HEK293 (cell line): ENCODE measurements around the gene CTPS1.

Experiments used
- FEZF1 ChIP-seq: fragments of 450-650 bp; formaldehyde crosslinking; IDR thresholded peaks from 2 replicates; pipeline ENCODE4 v1.5.1; 2016; ENCODE audit warnings: missing biosample characterization, missing genetic modification characterization
- GFI1B ChIP-seq: fragments of 450-650 bp; formaldehyde crosslinking; IDR thresholded peaks from 2 replicates; pipeline ENCODE4 v1.5.1; 2016; ENCODE audit warnings: missing biosample characterization, missing genetic modification characterization
- OSR2 ChIP-seq: fragments of 450-650 bp; formaldehyde crosslinking; IDR thresholded peaks from 2 replicates; pipeline ENCODE4 v1.5.1; 2016; ENCODE audit warnings: missing biosample characterization, missing genetic modification characterization
- SP2 ChIP-seq: fragments of 450-650 bp; formaldehyde crosslinking; IDR thresholded peaks from 2 replicates; pipeline ENCODE4 v1.5.1; 2016; ENCODE audit warnings: missing biosample characterization, missing genetic modification characterization
- SP7 ChIP-seq: fragments of 450-650 bp; formaldehyde crosslinking; IDR thresholded peaks from 2 replicates; pipeline ENCODE4 v1.5.1; 2016; ENCODE audit warnings: missing biosample characterization, missing genetic modification characterization
- TCF7L2 ChIP-seq: IDR thresholded peaks from 2 replicates; pipeline ENCODE4 v1.6.1; 2011; ENCODE audit warnings: low read depth, mild to moderate bottlenecking, inconsistent platforms, low read length, moderate library complexity, borderline replicate concordance
- ZBTB8A ChIP-seq: fragments of 450-650 bp; formaldehyde crosslinking; IDR thresholded peaks from 2 replicates; pipeline ENCODE4 v1.5.1; 2016; ENCODE audit warnings: missing biosample characterization, missing genetic modification characterization
- ZNF112 ChIP-seq: fragments of 450-650 bp; formaldehyde crosslinking; IDR thresholded peaks from 2 replicates; pipeline ENCODE4 v1.5.0; 2017; ENCODE audit warnings: missing biosample characterization, missing genetic modification characterization
- ZNF184 ChIP-seq: fragments of 450-650 bp; IDR thresholded peaks from 2 replicates; pipeline ENCODE4 v1.5.1; 2018; ENCODE audit warnings: missing biosample characterization, mild to moderate bottlenecking, missing genetic modification characterization
- ZNF239 ChIP-seq: fragments of 450-650 bp; formaldehyde crosslinking; IDR thresholded peaks from 2 replicates; pipeline ENCODE4 v1.5.1; 2016; ENCODE audit warnings: missing biosample characterization, missing genetic modification characterization
- ZNF404 ChIP-seq: fragments of 450-650 bp; formaldehyde crosslinking; IDR thresholded peaks from 2 replicates; pipeline ENCODE4 v1.5.1; 2017; ENCODE audit warnings: missing biosample characterization, missing genetic modification characterization
- ZNF558 ChIP-seq: fragments of 450-650 bp; formaldehyde crosslinking; IDR thresholded peaks from 2 replicates; pipeline ENCODE4 v1.5.1; 2016; ENCODE audit warnings: missing biosample characterization, missing genetic modification characterization
- ZNF561 ChIP-seq: fragments of 450-650 bp; IDR thresholded peaks from 2 replicates; pipeline ENCODE4 v1.5.1; 2018; ENCODE audit warnings: missing biosample characterization, missing genetic modification characterization, borderline replicate concordance
- ZNF623 ChIP-seq: fragments of 450-650 bp; formaldehyde crosslinking; IDR thresholded peaks from 2 replicates; pipeline ENCODE4 v1.5.1; 2016; ENCODE audit warnings: missing biosample characterization, missing genetic modification characterization
- ZNF843 ChIP-seq: fragments of 450-650 bp; formaldehyde crosslinking; IDR thresholded peaks from 2 replicates; pipeline ENCODE4 v1.5.1; 2016; ENCODE audit warnings: missing biosample characterization, missing genetic modification characterization
- TF ChIP-seq, protein P1 (sequence below): fragments of 450-650 bp; formaldehyde crosslinking; IDR thresholded peaks from 2 replicates; pipeline ENCODE4 v1.5.1; 2016; ENCODE audit warnings: missing biosample characterization, missing genetic modification characterization
- TF ChIP-seq, protein P2 (sequence below): fragments of 450-650 bp; formaldehyde crosslinking; IDR thresholded peaks from 2 replicates; pipeline ENCODE4 v1.5.1; 2016; ENCODE audit warnings: missing biosample characterization, missing genetic modification characterization
- TF ChIP-seq, protein P3 (sequence below): fragments of 450-650 bp; formaldehyde crosslinking; IDR thresholded peaks from 2 replicates; pipeline ENCODE4 v1.5.1; 2017; ENCODE audit warnings: missing biosample characterization, missing genetic modification characterization
- TF ChIP-seq, protein P4 (sequence below): fragments of 450-650 bp; formaldehyde crosslinking; IDR thresholded peaks from 2 replicates; pipeline ENCODE4 v1.5.1; 2016; ENCODE audit warnings: missing biosample characterization, missing genetic modification characterization
- TF ChIP-seq, protein P5 (sequence below): fragments of 450-650 bp; formaldehyde crosslinking; IDR thresholded peaks from 2 replicates; pipeline ENCODE4 v1.5.1; 2016; ENCODE audit warnings: missing biosample characterization, missing genetic modification characterization
- TF ChIP-seq, protein P6 (sequence below): fragments of 450-650 bp; formaldehyde crosslinking; IDR thresholded peaks from 2 replicates; pipeline ENCODE4 v1.5.1; 2016; ENCODE audit warnings: missing biosample characterization, missing genetic modification characterization
- TF ChIP-seq, protein P7 (sequence below): fragments of 450-650 bp; formaldehyde crosslinking; IDR thresholded peaks from 2 replicates; pipeline ENCODE4 v1.5.1; 2016; ENCODE audit warnings: missing biosample characterization, missing genetic modification characterization

CTPS1 gene

DNA sequence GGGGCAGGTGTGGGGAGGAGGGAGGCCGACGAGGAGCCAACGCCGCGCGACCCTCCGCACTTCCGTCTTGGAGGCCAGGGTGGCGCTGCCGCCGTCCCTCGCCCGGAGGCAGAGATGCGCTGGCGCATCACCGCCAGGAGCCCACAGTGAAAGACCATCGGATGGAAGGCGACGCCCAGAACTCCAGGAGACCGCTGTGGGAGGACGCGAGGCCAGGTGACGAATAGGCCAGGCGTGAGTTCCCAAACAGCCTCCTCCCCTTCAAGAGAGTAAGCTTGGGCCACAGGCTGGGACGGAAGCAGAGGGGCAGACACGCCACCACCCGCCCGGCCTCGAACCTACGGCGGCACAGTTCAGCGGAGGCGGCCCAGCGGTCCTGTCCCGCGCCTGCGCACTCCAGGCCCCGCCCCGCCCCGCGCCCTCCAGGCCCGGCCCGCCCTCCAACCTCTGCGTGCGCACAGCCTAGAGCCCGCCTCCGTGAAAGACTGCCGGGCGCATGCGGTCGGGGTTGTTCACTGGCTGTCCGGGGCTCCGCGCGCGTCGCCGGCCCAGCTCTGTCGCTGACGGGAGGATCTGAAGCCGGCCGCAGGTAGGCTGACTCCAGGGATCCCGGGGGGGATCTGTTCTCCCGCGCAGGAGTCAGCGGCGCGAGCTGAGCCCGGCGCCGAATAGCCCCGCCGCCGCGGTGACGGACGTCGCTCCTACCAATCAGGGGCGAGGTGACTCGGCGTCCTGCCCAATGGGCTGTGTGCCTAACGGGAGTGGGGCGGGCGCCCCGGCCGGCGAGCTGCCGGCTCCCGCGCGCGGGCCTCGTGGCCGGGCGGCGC is at the start of gene CTPS1 (continued):
- TF ChIP-seq, protein P1, sequence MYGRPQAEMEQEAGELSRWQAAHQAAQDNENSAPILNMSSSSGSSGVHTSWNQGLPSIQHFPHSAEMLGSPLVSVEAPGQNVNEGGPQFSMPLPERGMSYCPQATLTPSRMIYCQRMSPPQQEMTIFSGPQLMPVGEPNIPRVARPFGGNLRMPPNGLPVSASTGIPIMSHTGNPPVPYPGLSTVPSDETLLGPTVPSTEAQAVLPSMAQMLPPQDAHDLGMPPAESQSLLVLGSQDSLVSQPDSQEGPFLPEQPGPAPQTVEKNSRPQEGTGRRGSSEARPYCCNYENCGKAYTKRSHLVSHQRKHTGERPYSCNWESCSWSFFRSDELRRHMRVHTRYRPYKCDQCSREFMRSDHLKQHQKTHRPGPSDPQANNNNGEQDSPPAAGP (tag by site-specific recombination), result no peak; the same call in 1 of the 2 replicates
- TF ChIP-seq ZNF623 (tag by site-specific recombination) (no peak), SP2 (tag by site-specific recombination) (peak; percentile 87), ZBTB8A (tag by site-specific recombination) (peak; percentile 96), ZNF561 (tag by site-specific recombination) (peak; percentile 91), ZNF239 (tag by site-specific recombination) (no peak), ZNF184 (tag by site-specific recombination) (no peak), ZNF112 (tag by site-specific recombination) (no peak), SP7 (tag by site-specific recombination) (peak; percentile 84; the same call in 1 of the 2 replicates), OSR2 (tag by site-specific recombination) (no peak), GFI1B (tag by site-specific recombination) (no peak), ZNF843 (tag by site-specific recombination) (peak; percentile 78; the same call in 1 of the 2 replicates), TCF7L2 (no peak), ZNF558 (tag by site-specific recombination) (no peak), FEZF1 (no peak), ZNF404 (tag by site-specific recombination) (no peak)
- TF ChIP-seq, protein P2, sequence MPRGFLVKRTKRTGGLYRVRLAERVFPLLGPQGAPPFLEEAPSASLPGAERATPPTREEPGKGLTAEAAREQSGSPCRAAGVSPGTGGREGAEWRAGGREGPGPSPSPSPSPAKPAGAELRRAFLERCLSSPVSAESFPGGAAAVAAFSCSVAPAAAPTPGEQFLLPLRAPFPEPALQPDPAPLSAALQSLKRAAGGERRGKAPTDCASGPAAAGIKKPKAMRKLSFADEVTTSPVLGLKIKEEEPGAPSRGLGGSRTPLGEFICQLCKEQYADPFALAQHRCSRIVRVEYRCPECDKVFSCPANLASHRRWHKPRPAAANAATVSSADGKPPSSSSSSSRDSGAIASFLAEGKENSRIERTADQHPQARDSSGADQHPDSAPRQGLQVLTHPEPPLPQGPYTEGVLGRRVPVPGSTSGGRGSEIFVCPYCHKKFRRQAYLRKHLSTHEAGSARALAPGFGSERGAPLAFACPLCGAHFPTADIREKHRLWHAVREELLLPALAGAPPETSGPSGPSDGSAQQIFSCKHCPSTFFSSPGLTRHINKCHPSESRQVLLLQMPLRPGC (tag by site-specific recombination), result no peak; the same call in 1 of the 2 replicates
- TF ChIP-seq, protein P3, sequence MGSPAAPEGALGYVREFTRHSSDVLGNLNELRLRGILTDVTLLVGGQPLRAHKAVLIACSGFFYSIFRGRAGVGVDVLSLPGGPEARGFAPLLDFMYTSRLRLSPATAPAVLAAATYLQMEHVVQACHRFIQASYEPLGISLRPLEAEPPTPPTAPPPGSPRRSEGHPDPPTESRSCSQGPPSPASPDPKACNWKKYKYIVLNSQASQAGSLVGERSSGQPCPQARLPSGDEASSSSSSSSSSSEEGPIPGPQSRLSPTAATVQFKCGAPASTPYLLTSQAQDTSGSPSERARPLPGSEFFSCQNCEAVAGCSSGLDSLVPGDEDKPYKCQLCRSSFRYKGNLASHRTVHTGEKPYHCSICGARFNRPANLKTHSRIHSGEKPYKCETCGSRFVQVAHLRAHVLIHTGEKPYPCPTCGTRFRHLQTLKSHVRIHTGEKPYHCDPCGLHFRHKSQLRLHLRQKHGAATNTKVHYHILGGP (tag by site-specific recombination), result no peak
- TF ChIP-seq, protein P4, sequence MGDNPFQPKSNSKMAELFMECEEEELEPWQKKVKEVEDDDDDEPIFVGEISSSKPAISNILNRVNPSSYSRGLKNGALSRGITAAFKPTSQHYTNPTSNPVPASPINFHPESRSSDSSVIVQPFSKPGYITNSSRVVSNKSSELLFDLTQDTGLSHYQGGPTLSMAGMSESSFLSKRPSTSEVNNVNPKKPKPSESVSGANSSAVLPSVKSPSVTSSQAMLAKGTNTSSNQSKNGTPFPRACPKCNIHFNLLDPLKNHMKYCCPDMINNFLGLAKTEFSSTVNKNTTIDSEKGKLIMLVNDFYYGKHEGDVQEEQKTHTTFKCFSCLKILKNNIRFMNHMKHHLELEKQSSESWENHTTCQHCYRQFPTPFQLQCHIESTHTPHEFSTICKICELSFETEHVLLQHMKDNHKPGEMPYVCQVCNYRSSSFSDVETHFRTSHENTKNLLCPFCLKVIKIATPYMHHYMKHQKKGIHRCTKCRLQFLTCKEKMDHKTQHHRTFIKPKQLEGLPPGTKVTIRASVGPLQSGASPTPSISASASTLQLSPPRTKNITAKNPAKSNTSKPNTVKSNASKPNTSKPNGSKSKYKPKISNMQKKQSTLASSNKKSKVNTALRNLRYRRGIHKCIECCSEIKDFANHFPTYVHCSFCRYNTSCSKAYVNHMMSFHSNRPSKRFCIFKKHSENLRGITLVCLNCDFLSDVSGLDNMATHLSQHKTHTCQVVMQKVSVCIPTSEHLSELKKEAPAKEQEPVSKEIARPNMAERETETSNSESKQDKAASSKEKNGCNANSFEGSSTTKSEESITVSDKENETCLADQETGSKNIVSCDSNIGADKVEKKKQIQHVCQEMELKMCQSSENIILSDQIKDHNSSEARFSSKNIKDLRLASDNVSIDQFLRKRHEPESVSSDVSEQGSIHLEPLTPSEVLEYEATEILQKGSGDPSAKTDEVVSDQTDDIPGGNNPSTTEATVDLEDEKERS (tag by site-specific recombination), result peak; percentile 63; the same call in 1 of the 2 replicates
- TF ChIP-seq, protein P5, sequence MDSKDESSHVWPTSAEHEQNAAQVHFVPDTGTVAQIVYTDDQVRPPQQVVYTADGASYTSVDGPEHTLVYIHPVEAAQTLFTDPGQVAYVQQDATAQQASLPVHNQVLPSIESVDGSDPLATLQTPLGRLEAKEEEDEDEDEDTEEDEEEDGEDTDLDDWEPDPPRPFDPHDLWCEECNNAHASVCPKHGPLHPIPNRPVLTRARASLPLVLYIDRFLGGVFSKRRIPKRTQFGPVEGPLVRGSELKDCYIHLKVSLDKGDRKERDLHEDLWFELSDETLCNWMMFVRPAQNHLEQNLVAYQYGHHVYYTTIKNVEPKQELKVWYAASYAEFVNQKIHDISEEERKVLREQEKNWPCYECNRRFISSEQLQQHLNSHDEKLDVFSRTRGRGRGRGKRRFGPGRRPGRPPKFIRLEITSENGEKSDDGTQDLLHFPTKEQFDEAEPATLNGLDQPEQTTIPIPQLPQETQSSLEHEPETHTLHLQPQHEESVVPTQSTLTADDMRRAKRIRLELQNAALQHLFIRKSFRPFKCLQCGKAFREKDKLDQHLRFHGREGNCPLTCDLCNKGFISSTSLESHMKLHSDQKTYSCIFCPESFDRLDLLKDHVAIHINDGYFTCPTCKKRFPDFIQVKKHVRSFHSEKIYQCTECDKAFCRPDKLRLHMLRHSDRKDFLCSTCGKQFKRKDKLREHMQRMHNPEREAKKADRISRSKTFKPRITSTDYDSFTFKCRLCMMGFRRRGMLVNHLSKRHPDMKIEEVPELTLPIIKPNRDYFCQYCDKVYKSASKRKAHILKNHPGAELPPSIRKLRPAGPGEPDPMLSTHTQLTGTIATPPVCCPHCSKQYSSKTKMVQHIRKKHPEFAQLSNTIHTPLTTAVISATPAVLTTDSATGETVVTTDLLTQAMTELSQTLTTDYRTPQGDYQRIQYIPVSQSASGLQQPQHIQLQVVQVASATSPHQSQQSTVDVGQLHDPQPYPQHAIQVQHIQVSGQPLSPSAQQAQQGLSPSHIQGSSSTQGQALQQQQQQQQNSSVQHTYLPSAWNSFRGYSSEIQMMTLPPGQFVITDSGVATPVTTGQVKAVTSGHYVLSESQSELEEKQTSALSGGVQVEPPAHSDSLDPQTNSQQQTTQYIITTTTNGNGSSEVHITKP, result peak; percentile 65
- TF ChIP-seq, protein P6, sequence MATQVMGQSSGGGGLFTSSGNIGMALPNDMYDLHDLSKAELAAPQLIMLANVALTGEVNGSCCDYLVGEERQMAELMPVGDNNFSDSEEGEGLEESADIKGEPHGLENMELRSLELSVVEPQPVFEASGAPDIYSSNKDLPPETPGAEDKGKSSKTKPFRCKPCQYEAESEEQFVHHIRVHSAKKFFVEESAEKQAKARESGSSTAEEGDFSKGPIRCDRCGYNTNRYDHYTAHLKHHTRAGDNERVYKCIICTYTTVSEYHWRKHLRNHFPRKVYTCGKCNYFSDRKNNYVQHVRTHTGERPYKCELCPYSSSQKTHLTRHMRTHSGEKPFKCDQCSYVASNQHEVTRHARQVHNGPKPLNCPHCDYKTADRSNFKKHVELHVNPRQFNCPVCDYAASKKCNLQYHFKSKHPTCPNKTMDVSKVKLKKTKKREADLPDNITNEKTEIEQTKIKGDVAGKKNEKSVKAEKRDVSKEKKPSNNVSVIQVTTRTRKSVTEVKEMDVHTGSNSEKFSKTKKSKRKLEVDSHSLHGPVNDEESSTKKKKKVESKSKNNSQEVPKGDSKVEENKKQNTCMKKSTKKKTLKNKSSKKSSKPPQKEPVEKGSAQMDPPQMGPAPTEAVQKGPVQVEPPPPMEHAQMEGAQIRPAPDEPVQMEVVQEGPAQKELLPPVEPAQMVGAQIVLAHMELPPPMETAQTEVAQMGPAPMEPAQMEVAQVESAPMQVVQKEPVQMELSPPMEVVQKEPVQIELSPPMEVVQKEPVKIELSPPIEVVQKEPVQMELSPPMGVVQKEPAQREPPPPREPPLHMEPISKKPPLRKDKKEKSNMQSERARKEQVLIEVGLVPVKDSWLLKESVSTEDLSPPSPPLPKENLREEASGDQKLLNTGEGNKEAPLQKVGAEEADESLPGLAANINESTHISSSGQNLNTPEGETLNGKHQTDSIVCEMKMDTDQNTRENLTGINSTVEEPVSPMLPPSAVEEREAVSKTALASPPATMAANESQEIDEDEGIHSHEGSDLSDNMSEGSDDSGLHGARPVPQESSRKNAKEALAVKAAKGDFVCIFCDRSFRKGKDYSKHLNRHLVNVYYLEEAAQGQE, result no peak
- TF ChIP-seq, protein P7, sequence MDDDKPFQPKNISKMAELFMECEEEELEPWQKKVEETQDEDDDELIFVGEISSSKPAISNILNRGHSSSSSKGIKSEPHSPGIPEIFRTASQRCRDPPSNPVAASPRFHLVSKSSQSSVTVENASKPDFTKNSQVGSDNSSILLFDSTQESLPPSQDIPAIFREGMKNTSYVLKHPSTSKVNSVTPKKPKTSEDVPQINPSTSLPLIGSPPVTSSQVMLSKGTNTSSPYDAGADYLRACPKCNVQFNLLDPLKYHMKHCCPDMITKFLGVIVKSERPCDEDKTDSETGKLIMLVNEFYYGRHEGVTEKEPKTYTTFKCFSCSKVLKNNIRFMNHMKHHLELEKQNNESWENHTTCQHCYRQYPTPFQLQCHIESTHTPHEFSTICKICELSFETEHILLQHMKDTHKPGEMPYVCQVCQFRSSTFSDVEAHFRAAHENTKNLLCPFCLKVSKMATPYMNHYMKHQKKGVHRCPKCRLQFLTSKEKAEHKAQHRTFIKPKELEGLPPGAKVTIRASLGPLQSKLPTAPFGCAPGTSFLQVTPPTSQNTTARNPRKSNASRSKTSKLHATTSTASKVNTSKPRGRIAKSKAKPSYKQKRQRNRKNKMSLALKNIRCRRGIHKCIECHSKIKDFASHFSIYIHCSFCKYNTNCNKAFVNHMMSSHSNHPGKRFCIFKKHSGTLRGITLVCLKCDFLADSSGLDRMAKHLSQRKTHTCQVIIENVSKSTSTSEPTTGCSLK (tag by site-specific recombination), result no peak
